ENCODE results near the gene MUC15.

DNA sequence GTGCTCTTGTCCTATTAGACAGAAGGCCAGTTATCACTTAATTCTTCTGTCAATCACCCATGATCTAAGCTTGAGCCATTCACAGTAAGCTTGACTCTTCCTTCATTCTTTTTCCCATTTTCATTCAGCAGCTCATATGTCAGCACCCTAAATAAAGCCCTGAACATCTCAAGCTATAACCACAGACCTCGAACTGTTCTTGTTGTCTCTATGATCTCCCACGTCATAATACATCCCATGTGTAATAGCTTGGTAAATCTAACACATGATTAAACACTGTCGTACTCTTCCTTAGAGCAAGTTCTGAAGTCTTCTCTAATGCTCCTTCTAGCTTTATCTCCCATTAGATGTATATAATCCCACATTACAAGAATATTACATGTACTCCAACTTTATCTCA lies 14.4 kb downstream of the MUC15 start:
- TF ChIP-seq, protein P1, sequence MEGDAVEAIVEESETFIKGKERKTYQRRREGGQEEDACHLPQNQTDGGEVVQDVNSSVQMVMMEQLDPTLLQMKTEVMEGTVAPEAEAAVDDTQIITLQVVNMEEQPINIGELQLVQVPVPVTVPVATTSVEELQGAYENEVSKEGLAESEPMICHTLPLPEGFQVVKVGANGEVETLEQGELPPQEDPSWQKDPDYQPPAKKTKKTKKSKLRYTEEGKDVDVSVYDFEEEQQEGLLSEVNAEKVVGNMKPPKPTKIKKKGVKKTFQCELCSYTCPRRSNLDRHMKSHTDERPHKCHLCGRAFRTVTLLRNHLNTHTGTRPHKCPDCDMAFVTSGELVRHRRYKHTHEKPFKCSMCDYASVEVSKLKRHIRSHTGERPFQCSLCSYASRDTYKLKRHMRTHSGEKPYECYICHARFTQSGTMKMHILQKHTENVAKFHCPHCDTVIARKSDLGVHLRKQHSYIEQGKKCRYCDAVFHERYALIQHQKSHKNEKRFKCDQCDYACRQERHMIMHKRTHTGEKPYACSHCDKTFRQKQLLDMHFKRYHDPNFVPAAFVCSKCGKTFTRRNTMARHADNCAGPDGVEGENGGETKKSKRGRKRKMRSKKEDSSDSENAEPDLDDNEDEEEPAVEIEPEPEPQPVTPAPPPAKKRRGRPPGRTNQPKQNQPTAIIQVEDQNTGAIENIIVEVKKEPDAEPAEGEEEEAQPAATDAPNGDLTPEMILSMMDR (IDR thresholded peaks at IDR 0.05; ENCODE audit: extremely low read depth in 1 of 2, insufficient read depth in 1 of 2, low read depth in 1 of 2, low read length in 2 of 2), result no peak
- TF ChIP-seq POLR2AphosphoS5 (IDR thresholded peaks at IDR 0.05; ENCODE audit: insufficient read depth, low read depth, low read length) (no peak), POLR2A (IDR thresholded peaks at IDR 0.05; ENCODE audit: low read depth, low read length) (no peak), EZH2 (IDR thresholded peaks at IDR 0.05; ENCODE audit: borderline replicate concordance, low read depth, low read length, severe bottlenecking) (no peak), JUN (IDR thresholded peaks at IDR 0.05; ENCODE audit: borderline replicate concordance, insufficient read depth, insufficient read length, low read depth) (no peak)
- TF ChIP-seq, protein P2, sequence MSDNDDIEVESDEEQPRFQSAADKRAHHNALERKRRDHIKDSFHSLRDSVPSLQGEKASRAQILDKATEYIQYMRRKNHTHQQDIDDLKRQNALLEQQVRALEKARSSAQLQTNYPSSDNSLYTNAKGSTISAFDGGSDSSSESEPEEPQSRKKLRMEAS (IDR thresholded peaks at IDR 0.05; ENCODE audit: insufficient read depth, insufficient read length), result no peak

Measured in endothelial cell of umbilical vein (primary cell).